Measurements from ENCODE around the gene CH25H.

- TF ChIP-seq CTCF (IDR thresholded peaks at IDR 0.05) (no peak), POLR2A (IDR thresholded peaks at IDR 0.05) (no peak)
Measured at GRCh38 chr10:89240519-89240918, 33.4 kb upstream of the CH25H start.

Measured in body of pancreas (tissue), 4 donors.